Activated T-cell treated with anti-CD3 and anti-CD28 coated beads, Interleukin-2, amount 50 U/mL, for 1 hour (primary cell): ENCODE data around the gene GRIP2.
A peak's percentile ranks its signal among the peaks of the same experiment; 100 is the strongest.

ENCODE experiments used
- DNase-seq: peaks from one replicate; pipeline ENCODE4 v3.0.0-alpha.2; 2020

Gene GRIP2

DNA sequence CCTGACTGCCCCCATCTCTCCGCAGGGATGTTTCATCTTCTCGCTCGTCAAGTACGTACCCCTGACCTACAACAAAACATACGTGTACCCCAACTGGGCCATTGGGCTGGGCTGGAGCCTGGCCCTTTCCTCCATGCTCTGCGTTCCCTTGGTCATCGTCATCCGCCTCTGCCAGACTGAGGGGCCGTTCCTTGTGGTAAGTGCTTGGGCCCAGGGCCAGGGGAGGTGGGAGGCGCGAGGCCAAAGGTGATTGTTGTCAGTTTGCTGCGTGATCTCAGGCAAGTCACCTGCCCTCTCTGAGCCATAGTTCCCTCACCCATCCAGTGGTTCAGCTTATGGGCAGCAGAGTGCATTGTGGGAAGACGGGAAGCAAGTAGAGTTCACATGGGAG is 58.5 kb downstream of the GRIP2 start:
- DNase-seq = no peak

GRCh38 chr3:14481018-14481645 is 59.0 kb downstream of the GRIP2 start:
- DNase-seq = no peak

GRCh38 chr3:14480207-14481017 is 59.7 kb downstream of the GRIP2 start:
- no peak for DNase-seq

GRCh38 chr3:14479591-14479990 is 60.6 kb downstream of the GRIP2 start:
- DNase-seq = no peak

GRCh38 chr3:14478956-14479550 is 61.1 kb downstream of the GRIP2 start:
- no peak for DNase-seq

DNA sequence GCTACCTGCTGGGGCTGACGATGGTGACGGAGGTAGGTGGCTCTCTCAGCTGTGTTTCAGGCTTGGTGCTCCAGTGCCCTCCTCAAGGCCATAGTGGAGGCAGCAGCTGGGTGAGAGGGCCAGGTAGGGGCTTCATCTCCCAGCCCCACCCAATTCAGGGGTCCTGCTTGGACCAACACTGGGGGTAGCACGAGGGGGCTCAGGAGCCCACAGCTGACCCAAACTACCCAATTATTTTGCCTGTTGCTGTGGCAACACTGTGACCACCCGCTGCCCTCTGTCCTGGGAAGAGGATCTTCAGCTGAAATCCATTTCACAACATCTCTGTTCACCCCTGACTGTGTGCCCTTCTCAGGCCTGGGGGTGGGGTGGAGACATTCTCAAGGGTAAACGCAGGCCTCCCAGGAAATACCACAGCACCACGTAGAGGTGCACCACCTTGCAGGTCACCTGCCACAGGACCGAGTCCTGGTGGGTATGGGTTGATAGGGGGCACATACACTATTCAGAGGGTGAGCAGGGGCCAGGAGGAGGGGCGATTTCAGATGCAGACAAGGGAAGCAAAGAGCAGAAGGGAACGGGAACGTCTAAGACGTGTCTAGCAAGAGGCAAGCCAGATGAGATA is 62.7 kb downstream of the GRIP2 start:
- DNase-seq = no peak

DNA sequence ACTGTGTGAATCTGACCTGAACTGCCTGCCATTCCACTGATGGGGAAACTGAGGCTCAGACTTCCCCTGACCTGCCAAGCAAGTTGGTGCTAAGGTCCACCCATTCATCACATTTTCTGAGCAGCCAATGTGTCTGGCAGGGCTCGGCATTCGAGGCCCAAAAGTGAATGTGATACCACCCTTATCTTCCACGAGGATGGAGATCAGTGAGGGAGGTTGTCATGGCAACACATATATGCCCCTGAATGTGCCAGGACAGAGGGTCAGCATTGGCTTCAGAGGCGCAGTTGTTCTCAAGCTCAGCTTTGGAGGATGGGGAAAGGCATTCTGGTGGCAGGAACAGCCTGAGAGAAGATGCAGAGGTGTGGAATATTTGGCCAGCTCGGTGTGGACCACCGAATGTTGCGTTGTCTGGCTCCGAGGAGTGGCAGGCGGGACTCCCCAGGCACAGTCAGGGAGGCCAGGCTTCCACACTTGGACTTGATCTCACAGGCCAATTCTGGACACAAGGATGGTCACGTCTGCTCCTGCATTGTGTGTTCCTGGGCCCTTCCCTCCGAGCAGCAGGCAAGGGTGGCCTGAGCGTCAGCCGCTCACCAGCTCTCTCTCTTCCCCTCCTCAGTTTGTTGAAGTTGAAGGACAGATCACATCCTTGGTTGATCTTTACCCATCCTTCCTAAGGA is 63.4 kb downstream of the GRIP2 start:
- DNase-seq = no peak

- DNase-seq = no peak
Observed at GRCh38 chr3:14475621-14476020, 64.5 kb downstream of the GRIP2 start.

DNA sequence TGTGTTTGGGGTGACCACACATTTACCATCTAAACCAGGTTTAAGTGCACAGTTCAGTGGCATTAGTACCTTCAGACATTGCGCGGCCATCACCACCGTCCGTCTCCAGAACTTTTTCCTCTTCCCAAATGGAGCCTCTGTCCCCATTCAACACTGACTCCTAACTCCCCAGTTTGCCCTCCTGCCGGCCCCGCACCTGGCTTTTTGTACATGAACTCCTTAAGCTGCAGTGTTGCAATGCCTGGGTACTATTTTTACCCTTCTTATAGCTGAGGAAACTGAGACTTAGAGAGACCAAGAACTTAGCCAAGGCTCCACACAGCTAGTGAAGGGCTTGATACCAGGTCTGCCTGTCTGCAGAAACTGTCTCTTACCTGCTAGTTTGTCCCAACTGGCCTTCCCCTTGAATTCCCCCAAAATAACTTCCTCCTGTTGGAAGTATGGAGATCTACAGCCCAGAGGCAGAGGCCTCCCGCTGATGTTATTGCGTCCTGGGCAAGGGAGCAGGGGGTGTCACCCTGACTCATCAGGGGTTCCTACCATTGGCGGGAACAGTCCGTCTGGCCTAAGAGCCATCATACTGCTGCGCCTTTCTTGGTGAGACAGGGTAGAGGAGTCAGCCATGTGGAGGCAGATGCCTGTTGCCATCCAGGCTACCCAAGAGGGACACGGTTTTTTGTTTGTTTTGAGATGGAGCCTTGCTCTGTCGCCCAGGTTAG is 65.6 kb downstream of the GRIP2 start:
- no peak for DNase-seq

DNA sequence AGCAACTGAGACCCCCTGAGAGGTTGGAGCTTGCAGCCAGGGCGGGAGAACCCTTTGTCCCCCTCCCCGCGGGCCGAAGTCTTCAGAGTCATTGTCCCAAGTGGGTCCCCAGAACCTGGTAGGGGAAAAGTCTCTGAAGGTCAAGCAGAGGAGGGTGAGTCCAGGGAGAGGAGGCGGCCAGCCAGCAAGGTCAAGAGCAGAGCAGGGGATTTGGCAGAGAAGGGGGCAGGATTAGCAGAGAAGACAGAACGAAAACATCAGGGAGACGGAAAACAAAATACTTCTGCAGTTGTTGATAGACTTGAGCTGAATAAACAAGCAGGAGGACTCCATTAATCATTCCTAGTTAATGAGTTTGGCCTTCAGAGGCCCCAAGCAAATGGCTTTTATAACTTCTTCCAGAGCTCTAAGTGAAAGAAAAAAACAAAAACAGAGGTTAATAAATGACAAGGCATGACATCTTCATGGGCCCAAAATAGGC is 66.7 kb downstream of the GRIP2 start:
- DNase-seq = no peak

DNA sequence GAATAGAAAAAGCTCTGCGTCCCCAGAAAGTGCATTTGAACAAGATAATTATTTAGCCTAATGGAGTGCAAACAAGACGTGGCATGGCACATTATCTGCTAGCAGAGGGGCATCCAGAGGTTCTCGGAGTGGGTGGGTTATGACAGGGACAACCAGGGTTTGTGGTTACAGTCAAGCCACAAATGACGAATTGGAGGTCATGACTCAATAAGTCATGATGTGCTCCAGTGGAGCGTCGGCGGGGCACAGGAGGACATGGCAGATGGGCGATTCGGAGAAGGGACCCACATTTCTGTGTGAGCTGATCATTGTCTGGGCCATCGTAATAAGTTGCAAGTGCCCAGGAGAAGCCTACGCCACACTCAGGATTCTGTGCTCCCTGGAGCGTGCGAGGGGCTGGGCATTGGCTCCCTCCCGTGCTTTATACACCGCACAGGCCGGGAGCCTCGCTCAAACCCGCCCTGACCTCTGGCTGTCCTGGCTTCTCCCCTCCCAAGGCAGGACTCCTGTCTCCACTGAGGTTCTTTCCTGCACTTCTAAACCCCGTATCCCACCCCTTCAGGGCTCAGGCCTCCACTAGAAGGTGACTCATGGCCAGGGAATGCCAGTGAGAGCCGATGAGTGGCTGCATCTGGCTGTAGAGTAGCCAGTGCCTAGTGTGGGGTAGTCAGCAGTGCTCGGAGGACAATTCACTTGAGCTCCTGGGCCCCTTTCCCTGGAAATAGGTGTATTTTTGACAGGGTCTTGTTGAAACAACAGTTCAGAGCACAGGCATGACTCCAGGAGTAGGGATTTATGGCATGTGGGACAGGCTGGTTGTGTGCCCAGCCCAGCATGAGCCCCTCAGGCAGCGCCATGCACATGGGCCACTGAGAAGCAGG is 67.4 kb downstream of the GRIP2 start:
- no peak for DNase-seq

DNA sequence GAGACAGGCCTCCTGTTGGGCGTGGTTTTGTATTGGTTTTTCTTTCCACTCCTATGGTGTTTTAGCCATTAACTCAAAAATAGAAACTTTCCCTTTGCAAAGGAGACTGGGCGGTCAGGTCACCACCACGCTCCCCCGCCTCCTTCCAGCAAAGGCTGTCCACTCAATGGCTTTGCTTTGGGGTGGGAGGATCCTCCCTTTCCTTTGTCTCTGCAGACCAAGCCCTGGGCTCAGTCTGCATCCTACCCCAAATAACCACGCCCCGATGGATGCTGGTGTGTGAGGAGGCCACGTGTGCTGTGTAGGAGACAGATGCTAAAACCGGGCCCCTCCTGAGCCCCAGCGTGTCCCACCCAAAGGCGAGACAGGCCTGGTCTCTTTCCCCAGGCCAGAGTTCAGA is 68.5 kb downstream of the GRIP2 start:
- no peak for DNase-seq

DNA sequence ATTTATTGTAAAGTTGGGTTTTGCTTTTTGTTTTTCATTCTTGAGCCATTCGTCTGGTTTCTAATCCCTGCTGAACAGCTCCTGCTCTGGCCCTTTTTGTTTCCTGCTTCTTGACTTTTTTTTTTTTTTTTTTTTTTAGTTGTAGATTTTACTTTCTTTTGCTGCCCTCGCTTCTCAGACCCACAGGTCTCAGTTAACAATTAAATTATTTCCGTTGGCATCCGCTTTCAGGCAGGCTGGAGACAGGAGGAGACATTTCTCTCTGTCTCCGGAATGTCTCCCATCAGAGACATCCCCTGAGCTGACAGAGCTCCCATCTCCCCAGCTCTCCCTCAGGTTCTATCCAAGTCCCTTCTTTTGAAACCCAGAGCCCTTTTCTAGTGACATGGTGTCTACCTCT is 69.1 kb downstream of the GRIP2 start:
- no peak for DNase-seq

- DNase-seq = no peak
Observed at GRCh38 chr3:14470461-14470860, 69.7 kb downstream of the GRIP2 start.

- no peak for DNase-seq
Observed at GRCh38 chr3:14468621-14468981, 71.5 kb downstream of the GRIP2 start.

DNA sequence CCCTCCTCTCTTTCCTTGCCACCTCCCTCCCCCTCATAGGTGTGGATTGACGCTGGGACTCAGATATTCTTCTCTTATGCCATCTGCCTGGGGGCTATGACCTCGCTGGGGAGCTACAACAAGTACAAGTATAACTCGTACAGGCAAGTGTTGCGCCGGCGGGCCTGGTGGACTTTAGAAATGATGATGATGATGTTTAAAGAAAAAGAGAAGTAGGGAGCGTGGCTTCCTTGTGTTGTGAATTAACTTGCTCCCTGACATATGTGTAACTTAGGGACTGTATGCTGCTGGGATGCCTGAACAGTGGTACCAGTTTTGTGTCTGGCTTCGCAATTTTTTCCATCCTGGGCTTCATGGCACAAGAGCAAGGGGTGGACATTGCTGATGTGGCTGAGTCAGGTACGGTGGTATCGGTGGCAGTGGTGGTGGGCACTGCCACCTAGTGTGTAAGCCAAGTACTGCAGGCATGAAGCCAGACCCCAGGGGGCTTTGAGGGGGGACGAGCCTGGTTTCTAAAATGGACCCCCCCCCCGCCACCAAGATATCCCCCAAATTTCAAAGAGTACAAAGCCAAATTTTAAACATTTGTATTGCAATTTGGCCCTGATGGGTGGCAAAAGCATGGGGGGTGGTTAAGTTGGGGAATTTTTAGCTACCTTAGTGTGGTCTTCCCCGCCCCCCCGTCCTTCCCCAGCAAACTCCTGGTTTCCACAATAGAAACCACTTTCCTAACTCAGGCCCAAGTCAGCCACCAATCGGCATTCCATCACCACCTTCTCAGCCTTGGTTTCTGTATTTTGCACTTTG is 72.1 kb downstream of the GRIP2 start:
- peak; percentile 64 for DNase-seq

DNA sequence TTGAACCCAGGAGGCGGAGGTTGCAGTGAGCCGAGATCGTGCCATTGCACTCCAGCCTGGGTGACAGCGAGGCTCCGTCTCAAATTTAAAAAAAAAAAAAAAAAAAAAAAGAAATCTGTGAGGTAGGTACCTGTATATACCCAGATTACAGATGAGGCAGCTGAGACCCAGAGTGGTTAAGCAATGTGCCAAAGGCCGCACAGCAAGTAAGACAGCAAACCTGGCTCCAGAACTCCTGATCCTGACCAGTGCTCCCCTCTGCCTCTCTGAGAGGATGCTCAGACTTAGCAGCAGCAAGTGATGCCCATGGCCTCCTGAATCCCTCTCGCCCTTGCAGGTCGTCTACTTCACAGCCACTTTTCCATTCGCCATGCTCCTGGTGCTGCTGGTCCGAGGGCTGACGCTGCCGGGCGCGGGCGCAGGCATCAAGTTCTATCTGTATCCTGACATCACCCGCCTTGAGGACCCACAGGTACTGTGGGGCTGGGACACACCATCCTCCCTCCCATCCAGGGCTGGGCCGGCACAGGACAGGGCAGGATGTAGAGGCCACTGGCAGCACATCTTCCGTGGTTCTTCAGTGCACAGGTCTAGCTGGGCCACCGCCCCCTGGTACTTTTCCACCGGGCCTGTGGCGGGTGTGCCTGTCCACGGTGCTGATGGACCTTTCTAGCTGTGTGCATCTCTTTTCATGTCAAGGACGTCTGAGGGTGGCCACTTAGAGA is 73.8 kb downstream of the GRIP2 start:
- no peak for DNase-seq

DNA sequence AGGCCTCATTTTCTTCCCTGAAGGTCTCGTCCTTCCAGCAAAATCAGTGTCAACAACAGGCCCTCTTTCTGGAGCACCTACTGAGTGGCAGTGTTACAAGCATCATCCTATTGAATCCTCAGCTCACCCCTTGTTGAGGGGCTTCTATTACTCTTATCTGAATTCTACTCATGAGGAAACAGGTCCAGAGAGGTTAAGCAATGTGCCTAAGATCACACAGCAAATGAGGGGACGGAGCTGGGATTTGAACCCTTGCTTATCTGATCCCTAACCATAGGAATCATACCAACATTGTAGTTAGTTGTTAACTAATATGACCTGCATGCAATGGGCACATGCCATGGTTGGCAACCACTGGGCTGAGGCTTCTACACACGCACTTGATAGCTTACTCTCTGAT is 74.7 kb downstream of the GRIP2 start:
- DNase-seq = no peak

DNA sequence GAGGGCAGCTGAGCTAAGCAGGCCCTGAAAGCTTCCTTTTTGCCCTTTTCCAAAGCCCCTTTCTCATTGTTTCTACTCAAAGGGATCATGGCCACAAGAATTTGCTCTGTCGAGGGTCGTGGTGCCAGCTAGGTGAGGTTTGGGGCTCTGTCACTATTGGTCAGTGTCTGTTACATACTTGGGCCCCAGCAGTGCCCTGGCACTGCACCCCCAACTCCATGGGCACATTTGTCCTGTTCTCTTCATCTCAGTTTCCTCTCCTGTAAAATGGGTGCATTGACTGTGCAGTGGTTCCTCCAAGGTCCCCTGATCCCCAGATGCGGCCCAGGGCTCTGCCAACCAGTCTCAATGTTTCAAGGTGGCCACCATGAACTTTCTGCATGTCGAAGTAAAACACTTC is 75.6 kb downstream of the GRIP2 start:
- DNase-seq = no peak

DNA sequence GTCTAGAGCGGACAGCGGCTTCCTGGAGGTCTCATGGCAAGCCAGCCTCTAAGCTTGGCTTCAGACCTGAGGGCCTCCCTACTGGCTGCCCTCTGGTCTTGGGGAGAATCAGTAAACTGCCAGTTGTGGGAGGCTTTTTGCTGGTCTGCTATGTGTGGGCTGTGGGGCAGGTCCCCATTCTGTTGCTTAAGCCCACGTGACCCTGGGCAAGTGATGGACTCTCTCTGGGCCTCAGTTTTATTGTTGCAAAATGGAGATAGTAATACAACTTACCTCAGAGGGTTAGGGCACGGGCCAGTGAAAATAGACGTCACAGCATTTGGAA is 76.0 kb downstream of the GRIP2 start:
- DNase-seq = no peak
